ENCODE measurements around the gene GDE1. TPM values are rescaled to one million over a fixed set of nuclear protein-coding genes. Genes with fewer than 3 reads are reported as not detected.

The GDE1 gene
- total RNA-seq, 1 experiment from 2014 or later: 48.6 TPM

DNA sequence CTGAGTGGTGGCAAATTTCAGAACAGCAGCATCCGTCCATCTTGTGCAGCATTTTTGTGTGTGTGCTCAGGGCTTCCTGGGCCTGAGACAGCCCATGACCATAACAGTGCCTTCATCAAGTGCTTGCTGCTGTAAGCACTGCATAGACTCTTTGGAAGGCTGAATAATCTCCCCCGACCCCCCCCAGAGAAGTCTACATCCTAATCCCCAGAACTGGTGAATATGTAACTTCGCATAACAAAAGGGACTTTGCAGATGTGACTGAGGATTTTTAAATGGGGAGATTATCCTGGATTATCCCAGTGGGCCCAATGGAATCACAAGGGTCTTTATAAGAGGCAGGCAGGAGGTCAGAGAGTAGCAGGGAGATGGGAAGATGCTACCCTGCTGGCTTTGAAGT is 53.6 kb downstream of the GDE1 start:
- no peak overlapping the region for H3K23ac ChIP-seq (ENCODE audit: insufficient read length, low read depth, low read length)
- no peak overlapping the region for H3K27ac ChIP-seq (ENCODE audit: insufficient read length, low read depth, low read length)
- Mint-ChIP-seq H3K4me3 (no peak overlapping the region), H3K4me1 (no peaks in the 10 kb centered on the region), H3K27me3 (ENCODE audit: low read depth) (no peaks in the 10 kb centered on the region; the same call in 1 of the 2 replicates), H3K27ac (peak overlapping the region in 1 of 3 experiments; percentile 85; a peak in 1 of 7 replicates), H3K9me3 (peaks cover 16 to 17% of the 10 kb centered on the region in 2 experiments), H3K36me3 (ENCODE audit: insufficient read depth in 1 of 3, low read depth in 3 of 3) (peaks cover 16 to 23% (median 18%) of the 10 kb centered on the region in 3 experiments)
- no peak overlapping the region for H2BK5ac ChIP-seq (ENCODE audit: insufficient read length, low read length)
- H2AFZ ChIP-seq (ENCODE audit: low read length): no peak overlapping the region
- no peak overlapping the region for H4K8ac ChIP-seq (replicated peaks; ENCODE audit: insufficient read length, low read depth, low read length)
- H3K79me2 ChIP-seq (ENCODE audit: insufficient read depth, low read length): no peaks in the 10 kb centered on the region
- no peaks in the 10 kb centered on the region for H3K9me3 ChIP-seq (ENCODE audit: control insufficient read depth, low read depth, low read length)
- no peak overlapping the region for H3K18ac ChIP-seq (ENCODE audit: insufficient read length, low read depth, low read length)
- no peak overlapping the region for H3K9ac ChIP-seq (ENCODE audit: extremely low read depth, insufficient read length, low read length)
- WGBS (ENCODE audit: extremely low coverage, insufficient read length, low lambda C conversion rate): no CpG with 5 or more reads among the region's 3 CpGs
- H3K4ac ChIP-seq (ENCODE audit: low read depth, low read length): no peak overlapping the region
- H3K4me2 ChIP-seq (ENCODE audit: insufficient read depth, insufficient read length, low read length): no peak overlapping the region
- no peak overlapping the region for H2AK5ac ChIP-seq (ENCODE audit: insufficient read length, low read length)
- H2BK12ac ChIP-seq (ENCODE audit: insufficient read length, low read depth, low read length): no peak overlapping the region
- TF ChIP-seq, protein P1, sequence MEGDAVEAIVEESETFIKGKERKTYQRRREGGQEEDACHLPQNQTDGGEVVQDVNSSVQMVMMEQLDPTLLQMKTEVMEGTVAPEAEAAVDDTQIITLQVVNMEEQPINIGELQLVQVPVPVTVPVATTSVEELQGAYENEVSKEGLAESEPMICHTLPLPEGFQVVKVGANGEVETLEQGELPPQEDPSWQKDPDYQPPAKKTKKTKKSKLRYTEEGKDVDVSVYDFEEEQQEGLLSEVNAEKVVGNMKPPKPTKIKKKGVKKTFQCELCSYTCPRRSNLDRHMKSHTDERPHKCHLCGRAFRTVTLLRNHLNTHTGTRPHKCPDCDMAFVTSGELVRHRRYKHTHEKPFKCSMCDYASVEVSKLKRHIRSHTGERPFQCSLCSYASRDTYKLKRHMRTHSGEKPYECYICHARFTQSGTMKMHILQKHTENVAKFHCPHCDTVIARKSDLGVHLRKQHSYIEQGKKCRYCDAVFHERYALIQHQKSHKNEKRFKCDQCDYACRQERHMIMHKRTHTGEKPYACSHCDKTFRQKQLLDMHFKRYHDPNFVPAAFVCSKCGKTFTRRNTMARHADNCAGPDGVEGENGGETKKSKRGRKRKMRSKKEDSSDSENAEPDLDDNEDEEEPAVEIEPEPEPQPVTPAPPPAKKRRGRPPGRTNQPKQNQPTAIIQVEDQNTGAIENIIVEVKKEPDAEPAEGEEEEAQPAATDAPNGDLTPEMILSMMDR (conservative IDR thresholded peaks at IDR 0.05): no peak
- H4K5ac ChIP-seq (ENCODE audit: insufficient read length, low read depth, low read length): no peak overlapping the region
- no peaks in the 10 kb centered on the region for H3K27me3 ChIP-seq (ENCODE audit: insufficient read depth, low read length)
- H4K91ac ChIP-seq (ENCODE audit: insufficient read length, low read depth, low read length): no peak overlapping the region
- H2BK20ac ChIP-seq (ENCODE audit: low read depth, low read length, poor library complexity, severe bottlenecking): no peak overlapping the region
- no peak for DNase-seq
- H2BK120ac ChIP-seq (ENCODE audit: low read depth, low read length, poor library complexity, severe bottlenecking): no peak overlapping the region
- no peaks in the 10 kb centered on the region for H4K20me1 ChIP-seq (ENCODE audit: control insufficient read depth, insufficient read depth, insufficient read length)
- no peak overlapping the region for H3K14ac ChIP-seq (ENCODE audit: insufficient read depth, low read length)
- no peak overlapping the region for H2BK15ac ChIP-seq (ENCODE audit: low read depth, low read length)
- no peaks in the 10 kb centered on the region for H3K23me2 ChIP-seq (ENCODE audit: insufficient read length, low read depth, low read length, poor library complexity, severe bottlenecking)
- H3K56ac ChIP-seq (ENCODE audit: insufficient read length, low read depth, low read length): no peak overlapping the region
- no peaks in the 10 kb centered on the region for H3K79me1 ChIP-seq (ENCODE audit: insufficient read depth, low read depth, low read length, poor library complexity, severe bottlenecking)
- H3T11ph ChIP-seq (ENCODE audit: low read length): no peak overlapping the region
- H3K4me1 ChIP-seq (ENCODE audit: insufficient read depth, low read length): no peaks in the 10 kb centered on the region
